ENCODE results near the gene FLCN. TPM values are rescaled to one million over a fixed set of nuclear protein-coding genes. Genes with fewer than 3 reads are reported as not detected.

The FLCN gene
- total and polyA plus RNA-seq, 2 experiments from 2014 or later: 12.1 to 36.6 TPM

- TF ChIP-seq ZNF462 (CRISPR knock-in tag; IDR thresholded peaks at IDR 0.05): no peak
- no peak for TF ChIP-seq CREB1 (CRISPR knock-in tag; IDR thresholded peaks at IDR 0.05; ENCODE audit: low read depth)
- no peak for TF ChIP-seq JUNB (IDR thresholded peaks at IDR 0.05; ENCODE audit: unreplicated experiment)
- no peak for TF ChIP-seq EZH2 (IDR thresholded peaks at IDR 0.05; ENCODE audit: low read depth, unreplicated experiment)
- no peak for TF ChIP-seq POLR2AphosphoS5 (IDR thresholded peaks at IDR 0.05; ENCODE audit: low read depth)
Measured at GRCh38 chr17:17232303-17232621, 4.7 kb downstream of the FLCN start (continued).

- Histone ChIP-seq H3K4me1 (ENCODE audit: insufficient read depth) (peaks cover 10% of the 10 kb centered on the region), H3F3A (replicated peaks; ENCODE audit: low read depth) (0 out of 2 replicates have a peak, but pooled peaks cover 5% of the 10 kb centered on the region), H3K27ac (ENCODE audit: low read depth) (no peak overlapping the region), H3K4me2 (no peak overlapping the region), H3K36me3 (ENCODE audit: insufficient read depth) (peaks cover 7% of the 10 kb centered on the region; the same call in 1 of the 2 replicates), H3K9me2 (ENCODE audit: insufficient read depth) (no peaks in the 10 kb centered on the region), H3K4me3 (no peak overlapping the region), H4K20me1 (replicated peaks; ENCODE audit: insufficient read depth) (peaks cover 11% of the 10 kb centered on the region; the same call in 1 of the 2 replicates), H3K79me2 (replicated peaks; ENCODE audit: insufficient read depth) (peaks cover 42% of the 10 kb centered on the region), H3K27me3 (ENCODE audit: insufficient read depth) (no peaks in the 10 kb centered on the region), H2AFZ (no peak overlapping the region)
- H3K27me3 Mint-ChIP-seq (ENCODE audit: insufficient read depth, low read depth, poor library complexity): peaks cover 12% of the 10 kb centered on the region
- H3K4me1 Mint-ChIP-seq: peaks cover 13% of the 10 kb centered on the region
- ATAC-seq (no peak), DNase-seq (ENCODE audit: low spot score) (no peak)
- no peak overlapping the region for H3K4me3 Mint-ChIP-seq
- no peak overlapping the region for H3K27ac Mint-ChIP-seq
- TF ChIP-seq ZNF114 (CRISPR knock-in tag; IDR thresholded peaks at IDR 0.05) (no peak), EZH2phosphoT487 (IDR thresholded peaks at IDR 0.05; ENCODE audit: unreplicated experiment) (no peak), STAT1 (IDR thresholded peaks at IDR 0.05; ENCODE audit: unreplicated experiment) (no peak), ZNF462 (CRISPR knock-in tag; IDR thresholded peaks at IDR 0.05) (no peak)
- peaks cover 46% of the 10 kb centered on the region for H3K36me3 Mint-ChIP-seq (ENCODE audit: low read depth)
- H3K9me3 Mint-ChIP-seq: no peaks in the 10 kb centered on the region
Measured at GRCh38 chr17:17231621-17232302, 5.2 kb downstream of the FLCN start.

Measured in GM23338 (cell line).